Transverse colon (tissue), 4 donors: ENCODE measurements around the gene TMEM26.

ENCODE experiments used
- CTCF ChIP-seq, 5 experiments: fragments of 200-600 bp in 3 of 5; fragments of 450-650 bp in 2 of 5; sonication (generic) in 3 of 5; IDR thresholded peaks; 1 replicate in 2 of 5; 2 replicates in 3 of 5; pipeline ENCODE4 v1.5.1; 2016 to 2017; ENCODE audit warnings: antibody characterized with exemption in 5 of 5, inconsistent platforms in 3 of 5, mild to moderate bottlenecking in 2 of 5, moderate library complexity in 1 of 5
- EP300 ChIP-seq: sonication (generic); formaldehyde crosslinking; IDR thresholded peaks from one replicate; pipeline ENCODE4 v1.6.1; 2017; ENCODE audit warnings: antibody characterized with exemption, low read depth
- POLR2A ChIP-seq: fragments of 450-650 bp; IDR thresholded peaks from one replicate; pipeline ENCODE4 v1.6.1; 2016; ENCODE audit warnings: antibody characterized with exemption, mild to moderate bottlenecking, moderate library complexity
- POLR2AphosphoS5 ChIP-seq, 3 donors: sonication (generic); formaldehyde crosslinking; IDR thresholded peaks; one replicate each; pipeline ENCODE4 v1.6.1; 2016; ENCODE audit warnings: antibody characterized with exemption in 3 of 3

DNA sequence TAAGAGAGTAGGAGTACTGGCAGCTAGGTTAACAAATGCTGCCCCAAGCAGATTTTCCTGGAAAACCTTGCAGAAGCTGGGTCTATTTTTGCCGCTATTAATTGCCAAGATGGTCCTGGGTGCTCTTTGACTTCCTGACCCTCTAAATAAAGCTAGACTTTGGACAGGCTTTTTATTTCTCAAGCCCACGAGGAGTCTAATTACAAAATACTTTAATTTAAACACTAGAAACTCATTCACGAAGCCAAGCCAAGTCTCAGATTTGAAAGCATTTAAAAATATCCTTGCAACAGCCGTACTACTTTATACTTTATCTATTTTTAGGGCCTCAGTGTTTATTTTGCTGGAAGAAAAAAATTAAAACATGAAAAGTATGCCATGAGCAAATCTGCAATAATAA lies 45.1 kb downstream of the TMEM26 start:
- TF ChIP-seq POLR2AphosphoS5 (IDR thresholded peaks at IDR 0.05) (no peak), CTCF (IDR thresholded peaks at IDR 0.05) (no peak), POLR2A (no peak), EP300 (no peak)
